PFSK-1 (cell line): Measurements from ENCODE around the gene FAAH2.

Source experiments
- POLR2AphosphoS5 ChIP-seq: IDR thresholded peaks from 2 replicates; pipeline ENCODE4 v1.6.1; 2012; ENCODE audit warnings: low read depth, mild to moderate bottlenecking, control low read depth, low read length, moderate library complexity
- SIN3A ChIP-seq: IDR thresholded peaks from 2 replicates; pipeline ENCODE4 v1.6.1; 2012; ENCODE audit warnings: mild to moderate bottlenecking, low read length, moderate library complexity, borderline replicate concordance; ENCODE audit not compliant: insufficient read depth
- TF ChIP-seq, protein P1 (sequence below), 2 experiments: IDR thresholded peaks; 2 replicates each; pipeline versions ENCODE4 v1.6.1 to v1.8.0; 2011 to 2012; ENCODE audit warnings: low read depth in 2 of 2, low read length in 2 of 2, control low read depth in 1 of 2, inconsistent platforms in 1 of 2, mild to moderate bottlenecking in 1 of 2, moderate library complexity in 1 of 2; ENCODE audit not compliant: insufficient read depth in 1 of 2

DNA sequence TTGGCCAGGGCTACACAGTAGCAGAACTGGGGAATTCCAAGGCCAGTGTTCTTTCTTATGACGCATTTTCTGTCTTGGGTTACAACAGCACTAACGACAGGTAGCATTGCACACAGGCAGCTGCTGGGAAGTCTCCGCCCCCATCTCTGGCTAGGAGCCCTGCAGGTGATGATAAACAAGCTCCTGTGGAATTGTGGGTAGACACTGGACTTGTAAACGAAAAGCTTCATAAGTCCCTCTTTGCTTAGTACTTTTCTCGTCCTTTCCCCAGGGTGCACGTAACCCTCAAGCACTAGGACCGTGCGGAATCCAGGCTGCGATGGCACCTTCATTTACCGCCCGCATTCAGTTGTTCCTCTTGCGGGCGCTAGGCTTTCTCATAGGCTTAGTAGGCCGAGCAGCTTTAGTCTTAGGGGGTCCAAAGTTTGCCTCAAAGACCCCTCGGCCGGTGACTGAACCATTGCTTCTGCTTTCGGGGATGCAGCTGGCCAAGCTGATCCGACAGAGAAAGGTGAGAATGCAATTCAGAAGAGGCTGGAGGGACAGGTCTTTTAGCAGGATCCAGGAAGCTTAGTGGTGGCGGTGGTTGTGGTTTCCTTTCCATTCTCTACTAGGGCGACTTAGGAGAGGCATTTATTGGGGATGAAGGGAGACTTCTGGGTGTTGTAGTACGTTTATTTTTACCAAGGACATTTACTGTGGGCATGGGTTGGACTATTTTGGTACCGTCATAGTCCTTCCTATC is at the start of gene FAAH2:
- TF ChIP-seq SIN3A (no peak), POLR2AphosphoS5 (no peak)
- TF ChIP-seq, protein P1, sequence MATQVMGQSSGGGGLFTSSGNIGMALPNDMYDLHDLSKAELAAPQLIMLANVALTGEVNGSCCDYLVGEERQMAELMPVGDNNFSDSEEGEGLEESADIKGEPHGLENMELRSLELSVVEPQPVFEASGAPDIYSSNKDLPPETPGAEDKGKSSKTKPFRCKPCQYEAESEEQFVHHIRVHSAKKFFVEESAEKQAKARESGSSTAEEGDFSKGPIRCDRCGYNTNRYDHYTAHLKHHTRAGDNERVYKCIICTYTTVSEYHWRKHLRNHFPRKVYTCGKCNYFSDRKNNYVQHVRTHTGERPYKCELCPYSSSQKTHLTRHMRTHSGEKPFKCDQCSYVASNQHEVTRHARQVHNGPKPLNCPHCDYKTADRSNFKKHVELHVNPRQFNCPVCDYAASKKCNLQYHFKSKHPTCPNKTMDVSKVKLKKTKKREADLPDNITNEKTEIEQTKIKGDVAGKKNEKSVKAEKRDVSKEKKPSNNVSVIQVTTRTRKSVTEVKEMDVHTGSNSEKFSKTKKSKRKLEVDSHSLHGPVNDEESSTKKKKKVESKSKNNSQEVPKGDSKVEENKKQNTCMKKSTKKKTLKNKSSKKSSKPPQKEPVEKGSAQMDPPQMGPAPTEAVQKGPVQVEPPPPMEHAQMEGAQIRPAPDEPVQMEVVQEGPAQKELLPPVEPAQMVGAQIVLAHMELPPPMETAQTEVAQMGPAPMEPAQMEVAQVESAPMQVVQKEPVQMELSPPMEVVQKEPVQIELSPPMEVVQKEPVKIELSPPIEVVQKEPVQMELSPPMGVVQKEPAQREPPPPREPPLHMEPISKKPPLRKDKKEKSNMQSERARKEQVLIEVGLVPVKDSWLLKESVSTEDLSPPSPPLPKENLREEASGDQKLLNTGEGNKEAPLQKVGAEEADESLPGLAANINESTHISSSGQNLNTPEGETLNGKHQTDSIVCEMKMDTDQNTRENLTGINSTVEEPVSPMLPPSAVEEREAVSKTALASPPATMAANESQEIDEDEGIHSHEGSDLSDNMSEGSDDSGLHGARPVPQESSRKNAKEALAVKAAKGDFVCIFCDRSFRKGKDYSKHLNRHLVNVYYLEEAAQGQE (IDR thresholded peaks at IDR 0.05; ENCODE audit: insufficient read depth in 1 of 2, low read depth in 2 of 2, low read length in 2 of 2): no peak
